ENCODE measurements around the gene SETD4.

DNA sequence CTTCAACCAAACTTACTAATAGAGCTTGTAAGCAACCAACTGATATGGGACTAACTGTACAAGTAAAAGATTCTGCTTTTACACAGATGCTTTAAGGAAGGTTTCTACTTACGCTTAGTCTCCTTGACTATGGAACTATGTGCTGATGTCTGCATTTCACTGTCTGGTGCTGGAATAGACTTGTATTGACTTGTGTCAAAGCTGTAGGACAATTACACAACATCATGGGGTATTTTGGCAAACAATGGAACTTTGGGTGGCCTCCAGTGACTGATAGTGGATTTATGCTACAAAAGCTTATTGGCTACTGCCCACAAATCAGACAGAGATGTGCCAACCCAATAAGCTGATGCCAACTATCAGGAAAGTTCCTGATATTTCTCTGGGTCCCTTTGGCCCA lies 20.1 kb upstream of the SETD4 start:
- no peak for TF ChIP-seq KDM5A (IDR thresholded peaks at IDR 0.05; ENCODE audit: low read length)
- TF ChIP-seq, protein P1, sequence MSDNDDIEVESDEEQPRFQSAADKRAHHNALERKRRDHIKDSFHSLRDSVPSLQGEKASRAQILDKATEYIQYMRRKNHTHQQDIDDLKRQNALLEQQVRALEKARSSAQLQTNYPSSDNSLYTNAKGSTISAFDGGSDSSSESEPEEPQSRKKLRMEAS (IDR thresholded peaks at IDR 0.05), result no peak
- TF ChIP-seq EP300 (IDR thresholded peaks at IDR 0.05; ENCODE audit: borderline replicate concordance in 1 of 2, low read depth in 2 of 2, low read length in 2 of 2), result no peak
- TF ChIP-seq POLR2A (IDR thresholded peaks at IDR 0.05; ENCODE audit: control extremely low read depth in 1 of 2, low read depth in 2 of 2, low read length in 2 of 2), result no peak
- TF ChIP-seq POLR2AphosphoS5 (IDR thresholded peaks at IDR 0.05; ENCODE audit: low read depth, low read length), result no peak
- TF ChIP-seq EGR1 (IDR thresholded peaks at IDR 0.05; ENCODE audit: borderline replicate concordance, low read depth, low read length), result no peak
- TF ChIP-seq, protein P2, sequence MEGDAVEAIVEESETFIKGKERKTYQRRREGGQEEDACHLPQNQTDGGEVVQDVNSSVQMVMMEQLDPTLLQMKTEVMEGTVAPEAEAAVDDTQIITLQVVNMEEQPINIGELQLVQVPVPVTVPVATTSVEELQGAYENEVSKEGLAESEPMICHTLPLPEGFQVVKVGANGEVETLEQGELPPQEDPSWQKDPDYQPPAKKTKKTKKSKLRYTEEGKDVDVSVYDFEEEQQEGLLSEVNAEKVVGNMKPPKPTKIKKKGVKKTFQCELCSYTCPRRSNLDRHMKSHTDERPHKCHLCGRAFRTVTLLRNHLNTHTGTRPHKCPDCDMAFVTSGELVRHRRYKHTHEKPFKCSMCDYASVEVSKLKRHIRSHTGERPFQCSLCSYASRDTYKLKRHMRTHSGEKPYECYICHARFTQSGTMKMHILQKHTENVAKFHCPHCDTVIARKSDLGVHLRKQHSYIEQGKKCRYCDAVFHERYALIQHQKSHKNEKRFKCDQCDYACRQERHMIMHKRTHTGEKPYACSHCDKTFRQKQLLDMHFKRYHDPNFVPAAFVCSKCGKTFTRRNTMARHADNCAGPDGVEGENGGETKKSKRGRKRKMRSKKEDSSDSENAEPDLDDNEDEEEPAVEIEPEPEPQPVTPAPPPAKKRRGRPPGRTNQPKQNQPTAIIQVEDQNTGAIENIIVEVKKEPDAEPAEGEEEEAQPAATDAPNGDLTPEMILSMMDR (IDR thresholded peaks at IDR 0.05; ENCODE audit: control extremely low read depth in 1 of 3, insufficient read depth in 1 of 3, low read depth in 1 of 3, low read length in 3 of 3), result no peak
- TF ChIP-seq RXRA (IDR thresholded peaks at IDR 0.05; ENCODE audit: insufficient read depth, low read depth, low read length), result no peak
- TF ChIP-seq FOSL1 (IDR thresholded peaks at IDR 0.05; ENCODE audit: insufficient read depth, low read depth, low read length), result no peak
